Measurements from ENCODE around the gene UCN. TPM values are rescaled to one million over a fixed set of nuclear protein-coding genes. Genes with fewer than 3 reads are reported as not detected.
"Not testable (repeated sequence)": the region's sequence is repeated elsewhere in the genome, so short reads cannot be mapped to it uniquely, and the experiment has no call there.

The UCN gene
- total RNA-seq, 1 donor from 2014 or later: 0.40 TPM

GRCh38 chr2:27285481-27285880 lies 22.8 kb downstream of the UCN start:
- no peak for DNase-seq (ENCODE audit: low read depth in 2 of 2)

GRCh38 chr2:27284996-27285395 lies 23.2 kb downstream of the UCN start:
- no peak for DNase-seq (ENCODE audit: low read depth in 2 of 2)

DNA sequence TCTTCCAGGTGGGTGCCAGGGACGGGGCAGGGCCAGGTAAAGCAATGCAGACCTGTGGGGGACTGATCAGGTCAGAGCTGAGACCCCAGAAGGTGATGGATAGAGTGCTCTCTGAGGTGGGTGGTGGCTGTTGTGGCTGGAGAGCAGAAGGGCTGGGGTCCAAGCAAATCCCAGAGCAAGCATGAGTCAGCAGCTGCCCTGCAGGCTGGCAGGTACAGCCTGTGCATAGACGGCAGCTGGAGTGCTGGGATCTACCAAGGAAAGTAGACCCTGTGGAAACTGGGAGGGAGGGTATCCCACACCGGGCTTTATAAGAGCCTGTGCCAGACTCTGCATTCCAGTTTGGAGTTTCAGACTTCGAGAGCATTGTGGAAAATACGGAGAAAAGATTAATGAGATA lies 25.4 kb downstream of the UCN start:
- peak in 1 of 2 donors; percentile 47 for DNase-seq (ENCODE audit: low read depth in 2 of 2)

DNA sequence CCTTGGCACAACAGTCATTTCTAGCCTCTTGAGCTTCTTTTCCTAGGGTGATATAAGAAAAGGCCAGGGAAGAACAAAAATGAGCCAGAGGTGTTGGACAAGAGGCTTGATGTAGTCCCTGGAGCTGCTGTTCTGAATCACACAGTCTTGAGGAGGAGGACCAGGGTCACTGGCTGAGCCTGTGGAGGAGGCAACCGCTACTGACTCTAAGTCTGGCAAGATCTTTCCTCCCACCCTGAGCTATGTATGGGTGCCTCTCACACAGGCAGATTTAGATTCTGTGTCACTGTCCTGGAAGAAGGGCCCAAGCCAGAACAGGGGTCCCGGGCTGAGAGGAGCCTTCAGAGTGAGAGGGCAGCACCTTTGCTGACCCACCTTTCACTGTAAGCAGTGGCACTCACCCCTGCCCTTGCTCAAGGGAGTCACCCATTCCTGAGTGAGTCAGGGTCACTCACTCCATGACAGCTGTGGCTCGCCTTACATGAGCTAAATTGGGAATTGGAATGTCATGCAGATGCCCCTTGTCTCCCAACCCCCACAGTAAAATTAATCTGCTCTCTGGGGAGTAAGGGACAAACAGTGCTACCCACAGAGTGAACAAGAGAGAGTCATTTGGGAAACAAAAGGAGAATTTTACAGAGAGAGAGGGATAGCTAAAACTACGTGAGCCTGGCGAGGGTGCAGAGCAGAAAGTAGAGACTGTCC lies 26.2 kb downstream of the UCN start, which contains the start of gene TRIM54:
TRIM54 (plus strand) TSS at position 575 of the 705 bp plus-strand sequence. CDS start 303 bp downstream, outside the sequence.
- DNase-seq (ENCODE audit: low read depth in 2 of 2): no peak

- no peak for DNase-seq (ENCODE audit: low read depth in 2 of 2)
Measured at GRCh38 chr2:27281442-27281841, 26.8 kb downstream of the UCN start.

DNA sequence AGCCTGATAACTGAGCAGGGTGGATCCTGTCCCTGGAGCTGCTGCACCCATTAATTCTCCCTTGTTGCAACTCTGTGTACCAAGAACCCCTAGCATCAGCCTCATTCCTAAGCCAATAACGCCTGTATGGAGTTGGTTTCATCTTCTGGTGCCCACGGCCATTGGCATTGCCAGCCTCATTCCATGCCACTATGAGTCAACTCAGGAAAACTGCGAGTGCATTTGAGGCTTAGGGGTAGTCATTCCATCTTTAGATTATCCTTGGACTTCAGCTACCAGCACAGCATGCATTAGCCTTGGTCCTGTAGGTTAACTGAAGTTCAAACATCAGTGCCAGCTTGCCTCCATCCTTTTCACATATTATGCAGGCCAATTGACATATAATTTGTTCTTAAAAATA lies 27.4 kb downstream of the UCN start:
- DNase-seq (ENCODE audit: low read depth in 2 of 2): no peak

DNA sequence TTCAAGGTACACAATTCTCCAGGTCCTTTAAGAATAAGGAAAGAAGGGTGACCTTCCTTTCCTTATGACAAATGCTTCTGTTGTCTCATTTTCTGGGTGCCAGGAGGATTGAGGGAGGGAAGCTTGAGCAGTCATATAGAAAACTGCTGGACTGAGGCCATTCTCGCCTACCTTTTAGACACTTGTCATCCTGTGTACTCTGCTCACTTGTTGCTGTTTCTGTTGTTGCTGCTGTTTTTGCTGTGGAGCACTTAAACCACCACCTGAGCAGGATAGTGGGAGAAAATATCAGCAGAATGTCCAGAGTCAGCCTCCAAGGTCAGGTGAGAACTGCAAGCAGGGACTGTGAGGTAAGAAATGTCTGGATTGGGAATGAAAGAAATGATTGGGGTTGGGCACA lies 30.2 kb downstream of the UCN start:
- DNase-seq (ENCODE audit: low read depth in 2 of 2): no peak

GRCh38 chr2:27275211-27276150 lies 32.8 kb downstream of the UCN start, which contains the start of gene DNAJC5G:
DNAJC5G (plus strand) TSS chr2:27275433; CDS start chr2:27276729, 1,296 bp downstream.
- DNase-seq (ENCODE audit: low read depth in 2 of 2): no peak

- not testable (repeated sequence) for DNase-seq (ENCODE audit: low read depth in 2 of 2)
Measured at GRCh38 chr2:27272537-27273522, 35.4 kb downstream of the UCN start.

- no peak for DNase-seq (ENCODE audit: low read depth in 2 of 2)
Measured at GRCh38 chr2:27271631-27272340, 36.5 kb downstream of the UCN start.

GRCh38 chr2:27270670-27271069 lies 37.6 kb downstream of the UCN start:
- no peak for DNase-seq (ENCODE audit: low read depth in 2 of 2)

GRCh38 chr2:27270131-27270530 lies 38.1 kb downstream of the UCN start:
- DNase-seq (ENCODE audit: low read depth in 2 of 2): no peak

- DNase-seq (ENCODE audit: low read depth in 2 of 2): not testable (repeated sequence)
Measured at GRCh38 chr2:27268296-27268695, 39.9 kb downstream of the UCN start.

- no peak for DNase-seq (ENCODE audit: low read depth in 2 of 2)
Measured at GRCh38 chr2:27265536-27265870, 42.7 kb downstream of the UCN start.

GRCh38 chr2:27264753-27265535 lies 43.3 kb downstream of the UCN start:
- DNase-seq (ENCODE audit: low read depth in 2 of 2): peak; percentile 73 to 95

DNA sequence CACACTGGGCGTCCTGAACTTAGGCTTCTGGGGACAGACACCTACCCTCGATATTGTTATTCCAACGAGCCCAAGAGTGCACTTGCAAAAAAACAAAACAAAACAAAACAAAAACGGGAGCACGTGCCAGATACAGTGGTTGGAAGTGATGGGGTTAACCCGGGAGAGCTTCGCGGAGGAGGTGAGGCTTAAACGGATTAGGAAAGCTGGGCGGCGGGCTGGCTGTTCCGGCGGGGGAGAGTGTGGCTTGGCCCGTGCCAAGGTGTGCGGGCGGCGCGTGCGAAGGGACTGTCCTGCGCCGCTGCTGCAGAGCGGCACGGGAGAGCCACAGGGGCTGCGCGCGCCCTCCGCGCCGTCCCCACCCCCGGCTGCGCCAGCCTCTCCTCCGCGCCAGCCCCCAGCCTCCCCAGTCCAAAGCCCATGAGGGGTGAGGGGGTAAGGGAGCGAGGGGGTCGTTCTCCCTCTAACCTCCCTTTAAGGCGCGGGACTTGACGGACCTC lies 43.9 kb downstream of the UCN start:
- peak in 1 of 2 donors; percentile 59 for DNase-seq (ENCODE audit: low read depth in 2 of 2)

- no peak for DNase-seq (ENCODE audit: low read depth in 2 of 2)
Measured at GRCh38 chr2:27263287-27264252, 44.7 kb downstream of the UCN start.

All from lung microvascular endothelial cell (primary cell).